ENCODE measurements around the gene LZTS3. TPM values are rescaled to one million over a fixed set of nuclear protein-coding genes. Genes with fewer than 3 reads are reported as not detected.

Gene LZTS3
- total and polyA plus RNA-seq, 4 donors = 8.8 to 18.6 (median 13.1) TPM

DNA sequence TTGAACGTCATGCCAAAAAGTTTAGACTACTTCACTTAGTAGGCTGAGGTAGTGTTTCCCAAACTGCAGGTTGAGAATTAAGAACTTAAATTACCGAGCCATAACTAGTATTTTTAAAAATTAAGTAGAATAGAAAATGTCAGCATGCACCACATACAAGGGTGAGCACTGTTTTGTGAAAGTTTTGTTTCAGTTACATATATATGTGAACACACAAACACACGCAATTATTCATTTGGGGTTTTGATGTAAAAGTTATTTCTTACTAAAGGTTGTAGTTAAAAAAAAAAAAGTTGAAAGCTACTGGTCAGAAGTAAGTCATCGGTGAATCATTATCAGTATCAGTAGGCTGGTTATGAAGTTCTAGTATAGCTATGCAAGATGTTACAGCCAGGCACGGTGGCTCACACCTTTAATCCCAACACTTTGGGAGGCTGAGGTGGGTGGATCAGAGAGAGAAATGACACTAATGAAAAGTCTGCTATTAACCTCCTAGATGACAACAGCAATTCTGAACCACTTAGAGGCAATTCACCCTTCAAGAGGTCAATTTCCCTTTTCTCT, 37.8 kb downstream of the LZTS3 start:
- WGBS, 2 donors = 94 to 95% methylated on average over 5 of the region's 5 CpGs
- no peak overlapping the region for H3K27ac ChIP-seq (ENCODE audit: low read depth in 1 of 2, low read length in 1 of 2)
- H3K36me3 ChIP-seq (ENCODE audit: control insufficient read depth in 4 of 4, insufficient read depth in 4 of 4, low read length in 4 of 4) = no peaks in the 10 kb centered on the region
- no peak overlapping the region for H3K4me3 ChIP-seq
- ATAC-seq (ENCODE audit: insufficient read depth, low FRiP score) (no peak), DNase-seq (no peak)
- peaks cover 0 to 2% (median 0%) of the 10 kb centered on the region in 5 donors for H3K4me1 ChIP-seq (ENCODE audit: control insufficient read depth in 5 of 5, insufficient read depth in 5 of 5, low read length in 5 of 5)
- H3K9ac ChIP-seq (ENCODE audit: insufficient read depth in 1 of 2, low read length in 2 of 2) = no peak overlapping the region
- H3K27me3 ChIP-seq (ENCODE audit: control insufficient read depth in 3 of 3, insufficient read depth in 3 of 3, low read length in 2 of 3) = no peaks in the 10 kb centered on the region
- no peak for TF ChIP-seq CTCF (IDR thresholded peaks at IDR 0.05; ENCODE audit: control extremely low read depth, extremely low read depth)
- H3K9me3 ChIP-seq (ENCODE audit: control insufficient read depth in 4 of 4, insufficient read depth in 3 of 4, low read length in 3 of 4) = no peaks in the 10 kb centered on the region

- Histone ChIP-seq H3K9me3 (ENCODE audit: control insufficient read depth in 4 of 4, insufficient read depth in 3 of 4, low read length in 3 of 4) (no peaks in the 10 kb centered on the region), H3K36me3 (ENCODE audit: control insufficient read depth in 4 of 4, insufficient read depth in 4 of 4, low read length in 4 of 4) (no peaks in the 10 kb centered on the region), H3K9ac (ENCODE audit: insufficient read depth in 1 of 2, low read length in 2 of 2) (no peak overlapping the region), H3K27me3 (ENCODE audit: control insufficient read depth in 3 of 3, insufficient read depth in 3 of 3, low read length in 2 of 3) (no peaks in the 10 kb centered on the region), H3K4me1 (ENCODE audit: control insufficient read depth in 5 of 5, insufficient read depth in 5 of 5, low read length in 5 of 5) (peaks cover 0 to 2% (median 0%) of the 10 kb centered on the region in 5 donors), H3K4me3 (no peak overlapping the region), H3K27ac (ENCODE audit: low read depth in 1 of 2, low read length in 1 of 2) (no peak overlapping the region)
- WGBS, 2 donors = 89 to 95% methylated on average over 3 of the region's 3 CpGs
- no peak for DNase-seq
- no peak for ATAC-seq (ENCODE audit: insufficient read depth, low FRiP score)
- no peak for TF ChIP-seq CTCF (IDR thresholded peaks at IDR 0.05; ENCODE audit: control extremely low read depth, extremely low read depth)
Observed at GRCh38 chr20:3134151-3134550, 39.2 kb downstream of the LZTS3 start.

DNA sequence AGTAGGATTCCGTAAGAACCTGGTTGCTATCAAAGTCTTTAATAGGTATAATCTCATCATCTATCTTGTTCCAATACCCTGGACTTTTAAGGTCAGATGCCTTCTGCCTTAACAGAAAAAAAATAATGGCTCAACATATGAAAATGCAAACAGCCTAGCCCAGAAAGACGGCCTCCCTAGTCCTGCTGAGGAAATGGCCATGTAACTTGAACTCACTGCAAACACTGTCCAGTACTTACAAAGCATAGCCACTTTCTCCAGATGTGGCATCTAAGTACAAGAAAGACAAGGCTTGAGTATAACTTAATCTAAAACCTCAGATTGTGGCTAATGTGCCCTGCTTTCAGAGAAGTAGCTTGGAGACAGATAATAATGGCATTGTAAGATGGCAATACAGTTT, 40.2 kb downstream of the LZTS3 start:
- 88 to 95% methylated on average over 2 of the region's 2 CpGs for whole genome bisulfite sequencing, 2 donors

More for the DNA sequence above, 40.2 kb downstream of the LZTS3 start:
- H3K4me1 ChIP-seq (ENCODE audit: control insufficient read depth in 5 of 5, insufficient read depth in 5 of 5, low read length in 5 of 5) = peaks cover 0 to 2% (median 0%) of the 10 kb centered on the region in 5 donors
- DNase-seq (no peak), ATAC-seq (ENCODE audit: insufficient read depth, low FRiP score) (no peak)
- H3K36me3 ChIP-seq (ENCODE audit: control insufficient read depth in 4 of 4, insufficient read depth in 4 of 4, low read length in 4 of 4) = no peaks in the 10 kb centered on the region
- no peak overlapping the region for H3K27ac ChIP-seq (ENCODE audit: low read depth in 1 of 2, low read length in 1 of 2)
- no peak for TF ChIP-seq CTCF (IDR thresholded peaks at IDR 0.05; ENCODE audit: control extremely low read depth, extremely low read depth)
- H3K4me3 ChIP-seq = no peak overlapping the region
- no peak overlapping the region for H3K9ac ChIP-seq (ENCODE audit: insufficient read depth in 1 of 2, low read length in 2 of 2)
- no peaks in the 10 kb centered on the region for H3K27me3 ChIP-seq (ENCODE audit: control insufficient read depth in 3 of 3, insufficient read depth in 3 of 3, low read length in 2 of 3)
- no peaks in the 10 kb centered on the region for H3K9me3 ChIP-seq (ENCODE audit: control insufficient read depth in 4 of 4, insufficient read depth in 3 of 4, low read length in 3 of 4)
